Pancreas (tissue), 10 donors: ENCODE data around the gene CTNNA2. TPM values are rescaled to one million over a fixed set of nuclear protein-coding genes. Genes with fewer than 3 reads are reported as not detected.

Experiments
- ATAC-seq, 4 donors: fragments of 200-7000 bp; cut with Tn5 transposase; one replicate each; pipeline versions ENCODE4 v1.8.0 to v1.9.1; 2020; ENCODE audit warnings: mild to moderate bottlenecking in 4 of 4, moderate library complexity in 4 of 4
- DNase-seq, 6 donors: peaks; one replicate each; pipeline ENCODE4 v3.0.0-alpha.2; 2020
- FAIRE-seq: peaks from 2 replicates; lab custom pipeline; 2012; peaks lifted over from hg19 to GRCh38; lab: Jason Lieb, UNC
- H3K27ac ChIP-seq, 4 donors: fragments of 200-600 bp; sonication (generic); 1 replicate in 3 of 4; 2 replicates in 1 of 4; pipeline versions ENCODE4 v1.5.0 to v1.8.0; 2020
- H3K27me3 ChIP-seq, 4 donors: fragments of 200-600 bp; one replicate each; pipeline ENCODE4 v1.8.0; 2021
- H3K36me3 ChIP-seq, 3 donors: fragments of 200-600 bp; sonication (generic) in 1 of 3; one replicate each; pipeline versions ENCODE4 v1.5.0 to v1.8.0; 2020 to 2021
- H3K4me1 ChIP-seq, 3 donors: fragments of 200-600 bp; one replicate each; pipeline ENCODE4 v1.8.0; 2021
- H3K4me3 ChIP-seq, 4 donors: fragments of 200-600 bp; sonication (generic) in 2 of 4; one replicate each; pipeline versions ENCODE4 v1.5.0 to v1.8.0; 2020 to 2021
- H3K9me3 ChIP-seq, 4 donors: fragments of 200-600 bp; one replicate each; pipeline ENCODE4 v1.8.0; 2021
- WGBS, 2 donors: extraction: QIAGEN DNeasy Blood & Tissue Kit; methylation state at CpG; one replicate each; pipeline ENCODE4 v1.1.7; 2013; 5-methylcytosine and 5-hydroxymethylcytosine counted together
- intact Hi-C, 3 donors: fragments of 100-400 bp; cut with DNase I; formaldehyde crosslinking; loops; one replicate each; pipeline versions ENCODE4 v1.11.1 to v1.14.2; 2022
- polyA plus RNA-seq, 2 donors: library from polyadenylated mRNA; stranded (reverse); fragments of 200-250 nt; gene quantifications; one replicate each; pipeline ENCODE4 v1.2.3, GENCODE V29; 2013
- total RNA-seq, 6 donors: library from RNA; stranded (reverse); fragmentation: NEBNext Ultra II Directional in 4 of 6; extraction: Animal tissue kit (Norgen Biotek cat#: 25700) in 4 of 6; gene quantifications; one replicate each; pipeline versions ENCODE4 v1.2.1 to v1.2.4, GENCODE V29; 2021 to 2023
- TF ChIP-seq, protein P1 (sequence below), 4 donors: fragments of 200-600 bp; sonication (generic) in 3 of 4; IDR thresholded peaks; one replicate each; pipeline versions ENCODE4 v1.5.0 to v1.8.0; 2021; ENCODE audit warnings: antibody characterized with exemption in 4 of 4
- donor health status: healthy with polysubstance abuse.
- donor health status: DM: no; HTN: no; CAD: no; lungs with moderate emphysema.
- donor health status: DM: no; HTN: no; CAD: no.
- donor health status: control.
- donor health status: control.
- donor health status: Bipolar disorder and iron deficiency.
- donor health status: DM: yes; HTN: yes; CAD: no.
- donor health status: DM: no; HTN: no; CAD: no.
- donor health status: DM: no; HTN: no; CAD: no.
- donor health status: DM: yes; HTN: yes; CAD: no.

The CTNNA2 gene
- total and polyA plus RNA-seq, 8 donors: 0.25 to 12.1 (median 2.1) TPM

- FAIRE-seq (no peak), ATAC-seq (no peak), DNase-seq (no peak)
- H3K27ac ChIP-seq: no peak overlapping the region
- no peaks in the 10 kb centered on the region for H3K27me3 ChIP-seq
- no peaks in the 10 kb centered on the region for H3K4me1 ChIP-seq
- TF ChIP-seq, protein P1, sequence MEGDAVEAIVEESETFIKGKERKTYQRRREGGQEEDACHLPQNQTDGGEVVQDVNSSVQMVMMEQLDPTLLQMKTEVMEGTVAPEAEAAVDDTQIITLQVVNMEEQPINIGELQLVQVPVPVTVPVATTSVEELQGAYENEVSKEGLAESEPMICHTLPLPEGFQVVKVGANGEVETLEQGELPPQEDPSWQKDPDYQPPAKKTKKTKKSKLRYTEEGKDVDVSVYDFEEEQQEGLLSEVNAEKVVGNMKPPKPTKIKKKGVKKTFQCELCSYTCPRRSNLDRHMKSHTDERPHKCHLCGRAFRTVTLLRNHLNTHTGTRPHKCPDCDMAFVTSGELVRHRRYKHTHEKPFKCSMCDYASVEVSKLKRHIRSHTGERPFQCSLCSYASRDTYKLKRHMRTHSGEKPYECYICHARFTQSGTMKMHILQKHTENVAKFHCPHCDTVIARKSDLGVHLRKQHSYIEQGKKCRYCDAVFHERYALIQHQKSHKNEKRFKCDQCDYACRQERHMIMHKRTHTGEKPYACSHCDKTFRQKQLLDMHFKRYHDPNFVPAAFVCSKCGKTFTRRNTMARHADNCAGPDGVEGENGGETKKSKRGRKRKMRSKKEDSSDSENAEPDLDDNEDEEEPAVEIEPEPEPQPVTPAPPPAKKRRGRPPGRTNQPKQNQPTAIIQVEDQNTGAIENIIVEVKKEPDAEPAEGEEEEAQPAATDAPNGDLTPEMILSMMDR (IDR thresholded peaks at IDR 0.05): no peak
- 24 to 40% methylated on average over 4 of the region's 4 CpGs for WGBS, 2 donors
- no peak overlapping the region for H3K4me3 ChIP-seq
- no peaks in the 10 kb centered on the region for H3K9me3 ChIP-seq
- intact Hi-C loops: no loop called here
- H3K36me3 ChIP-seq: no peaks in the 10 kb centered on the region
These were observed 1047.5 kb downstream of the CTNNA2 start for GRCh38 chr2:80560326-80560725.

- no peaks in the 10 kb centered on the region for H3K4me1 ChIP-seq
- FAIRE-seq (no peak), ATAC-seq (no peak), DNase-seq (no peak)
- H3K27ac ChIP-seq: no peak overlapping the region
- no peaks in the 10 kb centered on the region for H3K9me3 ChIP-seq
- WGBS, 2 donors: 52 to 68% methylated on average over 3 of the region's 3 CpGs
- TF ChIP-seq, protein P1 (IDR thresholded peaks at IDR 0.05): no peak
- H3K36me3 ChIP-seq: no peaks in the 10 kb centered on the region
- intact Hi-C loops: no loop called here
- H3K27me3 ChIP-seq: no peaks in the 10 kb centered on the region
- no peak overlapping the region for H3K4me3 ChIP-seq
These were observed 1055.2 kb downstream of the CTNNA2 start for GRCh38 chr2:80568011-80568410.

DNA sequence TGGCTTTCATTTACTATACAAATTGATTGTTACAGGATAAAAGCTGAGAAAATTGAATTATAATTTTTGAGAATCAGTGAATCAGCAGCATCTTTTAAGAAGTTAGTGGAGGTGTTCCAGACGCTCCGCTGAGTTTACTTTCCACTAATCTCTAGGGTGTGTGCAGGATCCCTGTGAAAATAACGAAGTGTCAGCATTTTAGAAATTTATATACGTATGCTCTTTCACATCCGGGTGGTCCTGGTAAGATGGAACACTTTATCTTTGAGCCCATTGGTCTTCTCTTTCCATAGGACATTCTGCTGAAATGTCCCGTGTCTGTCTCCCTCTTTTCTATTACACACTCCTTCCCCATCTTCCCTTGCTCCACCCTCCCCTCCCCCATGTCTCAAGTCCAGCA, 1060.3 kb downstream of the CTNNA2 start:
- ATAC-seq (no peak), DNase-seq (no peak), FAIRE-seq (no peak)
- Histone ChIP-seq H3K4me3 (no peak overlapping the region), H3K27me3 (no peaks in the 10 kb centered on the region), H3K9me3 (no peaks in the 10 kb centered on the region), H3K36me3 (no peaks in the 10 kb centered on the region), H3K4me1 (no peaks in the 10 kb centered on the region), H3K27ac (no peak overlapping the region)
- intact Hi-C loops: no loop called here
- TF ChIP-seq, protein P1 (IDR thresholded peaks at IDR 0.05): no peak
- 60 to 63% methylated on average over 6 of the region's 6 CpGs for WGBS, 2 donors

DNA sequence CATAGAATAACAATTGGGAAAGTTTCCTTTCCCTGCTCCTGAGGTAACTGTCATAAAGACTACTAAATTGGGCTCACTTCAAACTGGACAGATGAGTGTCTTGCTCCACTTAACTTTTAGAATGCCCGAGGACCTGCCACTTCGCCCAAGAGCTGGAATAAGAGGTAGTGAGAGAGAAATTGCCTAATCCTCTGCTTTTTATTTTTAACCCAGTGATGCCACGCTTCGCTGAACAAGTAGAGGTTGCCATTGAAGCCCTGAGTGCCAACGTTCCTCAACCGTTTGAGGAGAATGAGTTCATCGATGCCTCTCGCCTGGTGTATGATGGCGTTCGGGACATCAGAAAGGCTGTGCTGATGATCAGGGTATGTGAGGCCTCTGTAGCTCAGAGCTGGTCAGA, 1061.1 kb downstream of the CTNNA2 start:
- Histone ChIP-seq H3K4me3 (no peak overlapping the region), H3K4me1 (no peaks in the 10 kb centered on the region), H3K36me3 (no peaks in the 10 kb centered on the region), H3K9me3 (no peaks in the 10 kb centered on the region), H3K27me3 (no peaks in the 10 kb centered on the region), H3K27ac (no peak overlapping the region)
- no peak for ATAC-seq
- WGBS, 2 donors: 76 to 82% methylated on average over 10 of the region's 10 CpGs
- intact Hi-C loops: no loop called here
- TF ChIP-seq, protein P1 (IDR thresholded peaks at IDR 0.05): no peak
- DNase-seq: no peak
- no peak for FAIRE-seq

- no peaks in the 10 kb centered on the region for H3K36me3 ChIP-seq
- no peak for FAIRE-seq
- TF ChIP-seq, protein P1 (IDR thresholded peaks at IDR 0.05): no peak
- WGBS, 2 donors: 49 to 60% methylated on average over 5 of the region's 5 CpGs
- no peak for ATAC-seq
- no peak for DNase-seq
- H3K27ac ChIP-seq: no peak overlapping the region
- intact Hi-C loops: no loop called here
- H3K4me1 ChIP-seq: no peaks in the 10 kb centered on the region
- no peaks in the 10 kb centered on the region for H3K9me3 ChIP-seq
- H3K4me3 ChIP-seq: no peak overlapping the region
- no peaks in the 10 kb centered on the region for H3K27me3 ChIP-seq
These were observed 1066.9 kb downstream of the CTNNA2 start for GRCh38 chr2:80579756-80580155.
